NT2/D1 (cell line): ENCODE results near the gene ZDHHC1.

ENCODE experiments used
- SUZ12 ChIP-seq: IDR thresholded peaks from 2 replicates; pipeline ENCODE4 v1.6.1; 2011; ENCODE audit not compliant: insufficient read length, insufficient read depth; ENCODE audit errors: extremely low read depth
- YY1 ChIP-seq: IDR thresholded peaks from 2 replicates; pipeline ENCODE4 v1.6.1; 2011; ENCODE audit not compliant: insufficient read length, insufficient read depth
- ZNF274 ChIP-seq: IDR thresholded peaks from 2 replicates; pipeline ENCODE4 v1.6.1; 2011; ENCODE audit warnings: mild to moderate bottlenecking, low read depth, low read length

DNA sequence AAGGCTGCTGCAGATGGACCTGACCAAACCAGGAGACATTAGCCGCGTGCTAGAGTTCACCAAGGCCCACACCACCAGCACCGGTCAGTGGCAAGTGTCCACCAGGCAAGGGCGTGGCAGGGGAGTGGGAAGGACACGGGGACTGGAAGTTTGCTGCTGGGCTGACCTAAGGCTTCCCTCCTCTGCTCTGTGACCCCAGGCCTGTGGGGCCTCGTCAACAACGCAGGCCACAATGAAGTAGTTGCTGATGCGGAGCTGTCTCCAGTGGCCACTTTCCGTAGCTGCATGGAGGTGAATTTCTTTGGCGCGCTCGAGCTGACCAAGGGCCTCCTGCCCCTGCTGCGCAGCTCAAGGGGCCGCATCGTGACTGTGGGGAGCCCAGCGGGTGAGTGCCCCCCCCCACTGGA, 19.5 kb upstream of the ZDHHC1 start:
- TF ChIP-seq YY1 (no peak), SUZ12 (no peak), ZNF274 (no peak)
